Lower lobe of right lung (tissue), 2 donors: ENCODE data around the gene NINJ2. TPM values are rescaled to one million over a fixed set of nuclear protein-coding genes. Genes with fewer than 3 reads are reported as not detected.

Source experiments
- ATAC-seq, 2 donors: fragments of 200-7000 bp; cut with Tn5 transposase; one replicate each; pipeline ENCODE4 v1.9.1; 2020 to 2022; ENCODE audit warnings: mild to moderate bottlenecking in 2 of 2, moderate library complexity in 2 of 2
- DNase-seq: peaks from one replicate; pipeline ENCODE4 v3.0.0-alpha.2; 2020
- H3K27ac ChIP-seq: fragments of 200-600 bp; one replicate; pipeline ENCODE4 v1.8.0; 2022
- H3K27me3 ChIP-seq: fragments of 200-600 bp; one replicate; pipeline ENCODE4 v1.8.0; 2022; ENCODE audit warnings: low read depth
- H3K36me3 ChIP-seq: fragments of 200-600 bp; one replicate; pipeline ENCODE4 v1.8.0; 2022; ENCODE audit warnings: mild to moderate bottlenecking
- H3K4me1 ChIP-seq: fragments of 200-600 bp; one replicate; pipeline ENCODE4 v1.8.0; 2022
- H3K4me3 ChIP-seq: fragments of 200-600 bp; one replicate; pipeline ENCODE4 v1.8.0; 2022; ENCODE audit warnings: mild to moderate bottlenecking
- H3K9me3 ChIP-seq: fragments of 200-600 bp; one replicate; pipeline ENCODE4 v1.8.0; 2022
- intact Hi-C: fragments of 100-400 bp; cut with DNase I; formaldehyde crosslinking; loops from one replicate; pipeline ENCODE4 v1.11.0; 2022
- total RNA-seq: library from RNA; stranded (reverse); fragmentation: NEBNext Ultra II Directional; extraction: Animal tissue kit (Norgen Biotek cat#: 25700); gene quantifications from one replicate; pipeline ENCODE4 v1.2.1, GENCODE V29; 2021
- TF ChIP-seq, protein P1 (sequence below): fragments of 200-600 bp; IDR thresholded peaks from one replicate; pipeline ENCODE4 v1.8.0; 2022; ENCODE audit warnings: antibody characterized with exemption, mild to moderate bottlenecking
- donor health status: DM: no; HTN: yes; CAD: no; lungs with severe emphysema.

The NINJ2 gene
- total RNA-seq, 1 donor from 2014 or later: 18.1 TPM

- H3K27me3 ChIP-seq: no peaks in the 10 kb centered on the region
- H3K36me3 ChIP-seq: no peaks in the 10 kb centered on the region
- H3K4me1 ChIP-seq: peaks cover 60% of the 10 kb centered on the region
- H3K9me3 ChIP-seq: no peaks in the 10 kb centered on the region
- DNase-seq: no peak
- peak overlapping the region; percentile 99 for H3K27ac ChIP-seq
- TF ChIP-seq, protein P1, sequence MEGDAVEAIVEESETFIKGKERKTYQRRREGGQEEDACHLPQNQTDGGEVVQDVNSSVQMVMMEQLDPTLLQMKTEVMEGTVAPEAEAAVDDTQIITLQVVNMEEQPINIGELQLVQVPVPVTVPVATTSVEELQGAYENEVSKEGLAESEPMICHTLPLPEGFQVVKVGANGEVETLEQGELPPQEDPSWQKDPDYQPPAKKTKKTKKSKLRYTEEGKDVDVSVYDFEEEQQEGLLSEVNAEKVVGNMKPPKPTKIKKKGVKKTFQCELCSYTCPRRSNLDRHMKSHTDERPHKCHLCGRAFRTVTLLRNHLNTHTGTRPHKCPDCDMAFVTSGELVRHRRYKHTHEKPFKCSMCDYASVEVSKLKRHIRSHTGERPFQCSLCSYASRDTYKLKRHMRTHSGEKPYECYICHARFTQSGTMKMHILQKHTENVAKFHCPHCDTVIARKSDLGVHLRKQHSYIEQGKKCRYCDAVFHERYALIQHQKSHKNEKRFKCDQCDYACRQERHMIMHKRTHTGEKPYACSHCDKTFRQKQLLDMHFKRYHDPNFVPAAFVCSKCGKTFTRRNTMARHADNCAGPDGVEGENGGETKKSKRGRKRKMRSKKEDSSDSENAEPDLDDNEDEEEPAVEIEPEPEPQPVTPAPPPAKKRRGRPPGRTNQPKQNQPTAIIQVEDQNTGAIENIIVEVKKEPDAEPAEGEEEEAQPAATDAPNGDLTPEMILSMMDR: no peak
- no peak for ATAC-seq
- H3K4me3 ChIP-seq: no peak overlapping the region
- intact Hi-C loops: no loop called here
Observed at GRCh38 chr12:639566-639965, 23.7 kb downstream of the NINJ2 start.

DNA sequence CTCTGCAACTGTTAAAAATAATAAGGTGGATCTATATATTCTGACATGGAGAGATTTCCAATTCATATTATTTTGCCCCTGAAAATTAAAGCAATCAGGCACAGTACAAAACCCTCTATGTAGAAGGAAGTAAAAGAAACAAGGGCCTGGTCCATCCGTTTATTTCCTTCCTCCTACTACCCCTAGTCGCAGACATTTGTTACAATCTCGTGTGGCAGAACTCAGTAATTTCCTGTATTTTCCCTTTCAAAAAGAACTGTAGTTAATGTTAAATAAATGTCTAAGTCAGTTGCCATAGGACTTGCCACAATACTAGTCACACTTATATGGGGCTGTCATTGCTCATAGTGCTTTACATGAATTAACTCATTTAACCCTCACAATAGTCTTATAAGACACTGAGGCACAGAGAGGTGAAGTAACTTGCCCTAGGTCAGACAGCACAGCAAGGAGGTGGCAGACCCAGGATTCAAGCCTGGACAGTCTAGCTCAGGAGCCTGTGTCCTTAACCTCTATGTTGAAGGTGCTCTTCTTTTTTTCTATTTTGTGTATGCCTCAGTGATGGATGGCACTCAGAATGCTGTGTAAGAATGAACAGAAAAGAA lies 24.2 kb downstream of the NINJ2 start:
- intact Hi-C loops: no loop called here
- Histone ChIP-seq H3K4me3 (no peak overlapping the region), H3K27me3 (no peaks in the 10 kb centered on the region), H3K9me3 (no peaks in the 10 kb centered on the region), H3K27ac (peak overlapping the region; percentile 99), H3K4me1 (peaks cover 55% of the 10 kb centered on the region), H3K36me3 (no peaks in the 10 kb centered on the region)
- DNase-seq (no peak), ATAC-seq (no peak)
- TF ChIP-seq, protein P1: no peak

DNA sequence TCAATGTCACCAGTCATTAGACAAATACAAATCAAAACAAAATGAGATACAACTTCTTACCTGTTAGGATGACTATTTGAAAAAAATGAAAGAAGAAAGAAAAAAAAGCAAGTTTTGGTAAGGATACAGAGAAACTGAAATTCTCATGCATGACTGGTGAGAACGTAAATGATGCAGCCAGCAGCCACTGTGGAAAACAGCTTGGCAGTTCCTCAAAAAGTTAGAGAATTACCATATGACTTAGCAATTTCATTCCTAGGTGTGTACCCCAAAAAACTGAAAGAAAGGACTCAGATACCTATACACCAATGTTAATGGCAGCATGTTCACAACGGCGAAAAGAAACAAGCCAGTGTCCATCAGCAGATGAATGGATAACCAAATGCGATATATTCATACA lies 26.6 kb downstream of the NINJ2 start:
- no peak overlapping the region for H3K4me3 ChIP-seq
- H3K9me3 ChIP-seq: no peaks in the 10 kb centered on the region
- intact Hi-C loops: no loop called here
- TF ChIP-seq, protein P1: no peak
- no peaks in the 10 kb centered on the region for H3K36me3 ChIP-seq
- peaks cover 54% of the 10 kb centered on the region for H3K4me1 ChIP-seq
- DNase-seq: no peak
- H3K27ac ChIP-seq: peak overlapping the region; percentile 99
- no peak for ATAC-seq
- H3K27me3 ChIP-seq: no peaks in the 10 kb centered on the region

GRCh38 chr12:633731-634130 lies 29.5 kb downstream of the NINJ2 start:
- peak overlapping the region; percentile 86 for H3K27ac ChIP-seq
- no peaks in the 10 kb centered on the region for H3K27me3 ChIP-seq
- no peak for DNase-seq
- TF ChIP-seq, protein P1: no peak
- no peak for ATAC-seq
- H3K9me3 ChIP-seq: no peaks in the 10 kb centered on the region
- peaks cover 53% of the 10 kb centered on the region for H3K4me1 ChIP-seq
- intact Hi-C loops: no loop called here
- no peaks in the 10 kb centered on the region for H3K36me3 ChIP-seq
- H3K4me3 ChIP-seq: no peak overlapping the region

DNA sequence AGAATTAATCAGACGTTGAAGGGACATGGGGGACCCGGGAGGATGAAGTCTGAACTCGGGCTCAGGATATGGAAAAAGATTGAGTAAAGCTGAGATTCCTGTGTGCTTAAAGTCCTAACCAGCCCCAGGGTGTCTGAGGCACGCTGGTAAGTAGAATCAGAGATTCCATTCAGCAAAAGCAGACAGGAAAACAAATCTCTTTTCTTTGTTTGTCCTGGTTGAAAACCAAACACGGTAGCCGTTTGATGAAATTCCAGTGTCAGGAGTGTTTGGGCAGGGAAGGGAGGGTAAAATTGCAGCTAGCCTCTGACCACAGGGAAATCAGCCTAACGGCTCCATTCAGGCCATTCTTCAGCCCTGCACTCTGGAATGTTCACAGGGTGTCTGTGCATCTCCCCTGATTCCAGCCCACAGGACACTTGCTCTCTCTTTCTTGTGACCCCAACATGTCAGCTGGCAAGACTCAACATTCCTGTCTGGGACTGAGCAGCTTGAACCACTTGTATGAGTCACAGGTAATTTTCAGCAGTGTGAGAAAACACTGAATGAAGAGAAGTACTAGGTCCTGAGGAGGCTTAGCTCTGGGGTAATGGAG lies 31.0 kb downstream of the NINJ2 start:
- Histone ChIP-seq H3K27me3 (no peaks in the 10 kb centered on the region), H3K36me3 (no peaks in the 10 kb centered on the region), H3K9me3 (no peaks in the 10 kb centered on the region), H3K4me3 (peak overlapping the region; percentile 47), H3K27ac (peak overlapping the region; percentile 86), H3K4me1 (peaks cover 54% of the 10 kb centered on the region)
- DNase-seq: no peak
- intact Hi-C loops: no loop called here
- peak; percentile 81 to 89 for ATAC-seq
- TF ChIP-seq, protein P1: no peak
